Measurements from ENCODE around the gene DUOXA1.
"Not testable (repeated sequence)": the region's sequence is repeated elsewhere in the genome, so short reads cannot be mapped to it uniquely, and the experiment has no call there.

Gene DUOXA1

DNA sequence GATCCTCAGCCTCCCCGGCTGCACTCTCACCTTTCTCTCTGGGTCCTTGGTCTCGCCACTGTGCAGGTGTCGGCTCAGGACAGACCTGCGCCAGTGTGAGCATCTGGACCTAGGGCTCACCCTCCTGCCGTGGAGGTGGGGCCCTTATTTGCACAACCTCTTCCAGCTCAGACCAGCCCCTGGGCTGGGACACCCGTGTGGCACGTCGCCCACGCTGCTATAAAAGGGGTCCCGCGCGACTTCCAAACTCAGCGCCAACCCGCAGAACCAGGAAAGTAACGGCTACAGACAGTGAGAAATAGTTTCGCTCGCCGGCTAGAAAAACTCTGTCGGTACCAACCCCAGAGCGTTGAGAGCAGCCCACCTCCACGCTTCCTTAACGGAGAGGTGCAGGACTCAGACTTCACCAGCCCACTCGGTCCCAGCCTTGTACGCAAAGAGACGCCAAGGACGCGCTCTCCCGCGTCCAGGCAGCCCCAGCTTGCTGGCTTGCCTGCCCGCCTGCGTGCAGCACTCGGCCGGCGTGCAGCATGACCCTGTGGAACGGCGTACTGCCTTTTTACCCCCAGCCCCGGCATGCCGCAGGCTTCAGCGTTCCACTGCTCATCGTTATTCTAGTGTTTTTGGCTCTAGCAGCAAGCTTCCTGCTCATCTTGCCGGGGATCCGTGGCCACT lies 15.5 kb downstream of the DUOXA1 start, which contains the start of the genes DUOX2 and DUOXA2:
DUOX2 (minus strand) TSS at position 97 of the 675 bp plus-strand sequence. CDS start 761 bp downstream, outside the sequence.
DUOXA2 (plus strand) TSS at position 251 of the 675 bp plus-strand sequence; CDS start at position 531, 280 bp downstream.
- DNase-seq (ENCODE audit: low read depth in 1 of 2, low spot score in 1 of 2): no peak

DNA sequence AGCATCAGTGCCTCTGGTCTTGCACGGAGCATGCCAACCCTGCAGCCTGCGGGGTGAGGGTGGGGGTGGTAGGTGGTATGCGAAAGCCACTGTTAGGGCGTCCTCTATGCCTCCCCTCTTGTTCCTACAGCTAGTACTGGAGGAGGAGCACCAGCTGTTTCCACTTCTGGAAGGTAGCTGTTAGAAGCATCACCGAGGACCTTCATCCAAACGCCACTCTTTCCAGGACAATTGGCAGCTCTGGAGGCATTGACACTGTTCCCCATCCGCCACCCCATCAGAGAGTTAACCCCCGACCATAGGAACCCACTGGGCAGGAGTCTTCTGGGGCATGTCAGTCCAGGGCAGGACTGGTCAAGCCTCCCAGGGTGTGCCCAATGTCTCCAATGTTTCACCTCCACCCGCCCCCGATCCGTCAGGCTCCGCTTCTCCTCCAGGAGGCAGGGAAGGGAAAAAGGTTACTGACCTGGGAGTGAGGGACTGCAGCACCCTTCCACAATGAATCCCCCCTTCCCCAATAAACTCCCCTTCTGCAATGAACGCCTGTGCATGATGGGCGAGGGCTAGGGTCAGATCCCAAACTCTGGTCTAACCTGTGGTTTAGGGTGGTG lies 16.2 kb downstream of the DUOXA1 start:
- no peak for DNase-seq (ENCODE audit: low read depth in 1 of 2, low spot score in 1 of 2)

- no peak for DNase-seq (ENCODE audit: low read depth in 1 of 2, low spot score in 1 of 2)
Measured at GRCh38 chr15:45112591-45113379, 16.9 kb downstream of the DUOXA1 start.

GRCh38 chr15:45112143-45112590 lies 17.5 kb downstream of the DUOXA1 start:
- DNase-seq (ENCODE audit: low read depth in 1 of 2, low spot score in 1 of 2): no peak

DNA sequence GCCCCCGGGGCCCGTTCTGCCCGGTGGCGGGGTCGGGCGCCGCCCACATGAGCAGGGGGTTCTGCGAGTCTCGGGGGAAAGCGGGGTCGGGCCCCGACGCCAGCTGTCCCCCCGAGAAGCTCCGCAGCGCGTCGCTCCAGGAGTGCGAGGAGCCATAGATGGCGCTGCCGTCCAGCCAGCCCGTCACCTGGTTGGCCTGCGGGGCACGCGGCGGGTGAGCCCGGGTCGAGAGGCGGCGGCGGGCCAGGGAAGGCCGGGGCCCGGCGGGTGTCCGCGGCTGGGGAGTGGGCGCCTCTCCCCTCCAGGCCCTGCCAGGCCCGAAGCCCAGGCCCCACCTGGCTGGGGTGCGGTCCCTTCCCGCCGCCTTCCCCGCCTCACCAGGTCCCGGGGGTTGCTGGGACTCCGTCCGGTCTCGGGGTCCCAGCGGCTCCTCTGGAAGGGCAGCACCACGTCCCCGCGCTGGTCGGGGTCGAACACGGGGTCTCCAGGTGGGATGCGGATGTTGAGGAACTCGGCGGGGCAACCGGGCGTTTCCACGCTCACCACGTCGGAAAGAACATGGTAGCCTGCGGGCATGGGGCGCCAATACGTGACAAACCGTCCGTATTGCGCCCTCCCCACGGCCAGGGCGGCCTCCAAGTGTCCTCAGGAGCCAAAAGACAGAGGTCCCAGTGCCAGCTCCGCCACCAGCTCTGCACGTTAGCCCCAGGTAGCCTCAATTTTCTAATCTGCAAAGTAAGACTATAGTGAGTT lies 18.1 kb downstream of the DUOXA1 start:
- DNase-seq (ENCODE audit: low read depth in 1 of 2, low spot score in 1 of 2): no peak

DNA sequence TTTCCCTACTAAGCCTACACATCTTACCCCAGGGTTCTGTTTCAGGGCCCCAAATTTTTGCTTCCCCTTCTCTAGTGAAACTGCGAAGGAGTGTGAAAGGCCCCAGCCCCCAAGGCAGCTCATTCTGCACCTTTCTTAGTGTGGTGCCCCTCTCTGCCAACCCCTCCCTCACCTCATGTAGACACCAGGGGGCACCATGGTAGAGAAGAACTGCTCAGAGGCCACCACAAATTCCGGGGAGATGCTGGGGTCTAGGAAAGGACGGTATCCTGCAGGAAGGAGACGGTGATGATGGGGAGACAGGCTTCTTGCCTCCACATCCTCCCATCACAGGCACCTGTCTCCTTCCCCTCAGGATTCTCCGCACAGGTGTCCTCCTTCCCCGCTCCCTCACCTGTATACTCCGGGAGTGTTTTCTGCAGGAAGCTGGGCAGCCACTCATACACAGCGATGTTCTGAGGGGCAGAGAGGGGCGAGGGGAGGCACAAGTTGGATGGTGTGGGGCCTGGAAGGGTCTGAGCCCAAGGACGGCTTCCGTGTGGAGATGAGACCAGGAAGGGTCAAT lies 19.3 kb downstream of the DUOXA1 start:
- DNase-seq (ENCODE audit: low read depth in 1 of 2, low spot score in 1 of 2): no peak

DNA sequence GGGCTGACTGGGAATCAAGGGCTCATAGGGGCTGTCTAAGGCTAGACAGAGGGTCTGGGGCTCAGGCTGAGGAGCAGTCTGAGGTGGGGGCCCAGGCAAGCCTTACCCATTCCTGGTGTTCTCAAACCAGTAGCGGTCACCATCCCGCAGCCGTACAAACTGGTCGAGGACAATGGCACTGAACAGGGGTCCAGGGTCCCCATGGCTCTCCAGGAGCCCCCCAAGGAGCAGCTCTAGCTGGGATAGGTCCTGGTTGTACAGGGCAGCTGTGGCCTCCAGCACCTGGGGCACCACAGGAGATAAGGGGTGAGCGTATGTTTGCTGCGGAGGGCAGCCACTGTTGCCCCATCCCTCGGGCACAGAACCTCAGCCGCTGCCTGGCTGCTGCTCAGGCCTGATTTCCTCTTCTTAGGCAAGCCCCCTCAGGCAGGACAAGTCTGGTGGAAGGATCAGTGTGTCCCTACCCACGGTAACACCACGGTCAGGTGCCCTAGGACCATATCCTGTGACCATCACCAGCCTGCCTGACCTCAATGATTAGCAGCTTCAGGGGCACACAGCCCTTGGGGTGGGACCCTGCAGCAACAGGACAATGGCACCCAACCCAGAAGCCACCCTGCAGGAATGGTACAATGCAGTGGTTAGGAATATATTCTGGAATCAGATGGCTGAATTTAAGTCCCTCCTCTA lies 21.6 kb downstream of the DUOXA1 start:
- DNase-seq (ENCODE audit: low read depth in 1 of 2, low spot score in 1 of 2): no peak

DNA sequence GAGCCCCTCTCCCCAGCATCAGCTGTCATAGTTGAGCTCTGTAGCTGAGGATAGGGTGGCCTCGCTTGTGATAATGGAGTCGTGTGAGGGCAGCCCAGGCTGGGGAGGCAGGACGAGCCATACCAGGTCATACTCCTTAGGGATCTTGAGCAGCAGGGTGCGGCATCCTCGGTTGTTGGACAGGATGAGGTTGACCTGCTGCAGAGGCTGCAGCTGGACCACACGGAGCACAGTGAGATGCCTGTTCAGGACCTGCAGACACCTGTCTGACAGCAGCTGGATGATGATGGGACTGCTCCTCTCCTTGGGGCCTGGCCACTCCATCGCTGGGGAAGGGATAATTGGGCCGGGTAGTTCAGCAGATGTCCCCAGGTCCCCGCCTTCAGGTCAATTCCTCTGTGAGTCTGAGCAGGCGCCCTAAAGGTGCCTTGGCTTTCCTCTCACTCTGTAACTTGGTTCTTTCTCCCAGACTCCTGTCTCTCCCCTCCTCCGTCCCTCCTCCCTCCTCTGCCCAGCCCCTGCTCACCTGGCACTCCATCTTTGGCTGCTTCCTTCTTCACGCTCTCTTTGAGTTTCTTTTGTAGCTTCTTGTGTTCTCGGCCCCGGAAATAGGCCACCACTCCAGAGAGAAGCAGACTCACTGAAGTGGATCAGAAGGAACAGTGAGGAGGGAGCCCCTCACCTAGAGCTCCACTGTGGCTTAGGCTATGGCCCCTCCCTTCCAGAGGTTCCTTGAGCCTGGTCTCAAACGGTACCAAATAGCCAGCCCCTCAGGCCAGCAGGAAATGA lies 23.5 kb downstream of the DUOXA1 start:
- DNase-seq (ENCODE audit: low read depth in 1 of 2, low spot score in 1 of 2): no peak

- no peak for DNase-seq (ENCODE audit: low read depth in 1 of 2, low spot score in 1 of 2)
Measured at GRCh38 chr15:45105586-45105985, 24.1 kb downstream of the DUOXA1 start.

- not testable (repeated sequence) for DNase-seq (ENCODE audit: low read depth in 1 of 2, low spot score in 1 of 2)
Measured at GRCh38 chr15:45104170-45104569, 25.5 kb downstream of the DUOXA1 start.

GRCh38 chr15:45102226-45102625 lies 27.5 kb downstream of the DUOXA1 start:
- no peak for DNase-seq (ENCODE audit: low read depth in 1 of 2, low spot score in 1 of 2)

- no peak for DNase-seq (ENCODE audit: low read depth in 1 of 2, low spot score in 1 of 2)
Measured at GRCh38 chr15:45101749-45102148, 27.9 kb downstream of the DUOXA1 start.

- DNase-seq (ENCODE audit: low read depth in 1 of 2, low spot score in 1 of 2): no peak
Measured at GRCh38 chr15:45100884-45101625, 28.6 kb downstream of the DUOXA1 start.

DNA sequence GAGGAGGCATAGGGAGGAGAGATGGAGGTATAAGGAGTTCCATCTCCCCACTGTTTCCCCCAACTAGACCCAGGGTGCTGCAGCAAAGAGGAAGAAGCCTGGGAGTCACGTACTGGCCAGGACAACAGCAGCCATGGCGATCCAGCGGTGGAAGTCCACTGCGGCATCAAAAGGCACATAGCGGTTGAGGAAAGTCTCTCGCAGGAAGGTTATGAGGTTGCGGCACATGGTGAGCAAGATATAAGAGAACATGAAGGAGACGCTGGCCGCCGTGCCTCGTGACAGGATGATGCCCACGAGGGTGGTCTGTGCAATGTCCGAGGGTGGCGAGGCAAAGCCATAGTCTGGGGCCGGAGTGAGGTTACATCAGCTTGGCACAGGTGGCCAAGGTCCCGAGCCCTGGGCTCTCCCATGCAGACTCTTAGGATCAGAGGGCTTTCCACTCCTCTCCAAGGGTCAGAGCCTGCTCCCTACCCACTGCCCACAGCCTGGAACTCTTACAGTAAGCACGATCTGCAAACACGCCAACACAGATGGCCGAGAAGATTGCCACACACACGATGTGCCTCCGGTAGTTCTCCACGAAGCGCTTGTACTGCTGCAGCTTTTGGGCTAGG lies 30.0 kb downstream of the DUOXA1 start:
- no peak for DNase-seq (ENCODE audit: low read depth in 1 of 2, low spot score in 1 of 2)

GRCh38 chr15:45097466-45097865 lies 32.2 kb downstream of the DUOXA1 start:
- no peak for DNase-seq (ENCODE audit: low read depth in 1 of 2, low spot score in 1 of 2)

- DNase-seq (ENCODE audit: low read depth in 1 of 2, low spot score in 1 of 2): no peak
Measured at GRCh38 chr15:45095661-45096060, 34.0 kb downstream of the DUOXA1 start.

- DNase-seq (ENCODE audit: low read depth in 1 of 2, low spot score in 1 of 2): no peak
Measured at GRCh38 chr15:45094358-45094730, 35.3 kb downstream of the DUOXA1 start.

DNA sequence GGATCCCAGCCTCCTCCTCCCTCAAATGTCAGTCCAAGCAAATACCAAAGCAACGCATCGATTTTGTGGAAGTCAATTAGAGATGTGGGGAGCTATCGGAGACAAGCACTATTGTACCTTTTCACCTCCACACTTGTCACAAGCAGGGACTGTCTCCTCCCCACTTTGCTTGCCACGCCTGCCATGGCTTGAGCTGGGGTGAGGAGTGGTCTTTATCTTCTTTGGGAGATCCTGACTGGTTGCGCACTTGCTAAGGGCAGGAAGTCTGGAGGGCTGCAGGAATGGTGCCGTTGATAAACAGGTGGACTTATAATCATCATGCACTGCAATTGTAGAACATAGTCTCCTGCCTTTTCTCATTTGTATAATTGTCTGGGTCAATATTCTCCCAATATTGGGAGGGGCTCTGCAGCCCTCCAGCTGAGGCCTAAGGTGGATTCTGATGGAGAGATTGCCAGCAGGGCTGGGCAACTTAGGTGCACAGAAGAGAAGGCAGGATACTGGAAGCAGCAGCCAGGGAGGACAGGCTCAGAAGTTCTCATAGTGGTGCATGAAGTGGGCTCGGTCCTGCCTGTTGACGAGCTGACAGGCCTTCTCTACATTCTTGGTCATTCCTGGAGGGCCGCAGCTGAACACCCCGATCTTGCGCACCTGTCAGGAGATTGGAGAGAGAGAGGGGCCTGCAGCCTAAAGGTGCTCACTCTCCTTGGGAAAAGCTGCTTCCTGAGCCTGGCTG lies 35.9 kb downstream of the DUOXA1 start:
- DNase-seq (ENCODE audit: low read depth in 1 of 2, low spot score in 1 of 2): no peak

Measured in stimulated activated CD4-positive, alpha-beta T cell treated with anti-CD3 and anti-CD28 coated beads, Interleukin-15, amount 100 ng/mL, for 1 hour (primary cell).